NB4 (cell line): ENCODE results near the gene GNPNAT1.

ENCODE experiments used
- CTCF ChIP-seq: IDR thresholded peaks from one replicate; pipeline ENCODE4 v1.5.1; 2012; ENCODE audit warnings: low read depth, low read length
- MAX ChIP-seq: IDR thresholded peaks from 2 replicates; pipeline ENCODE4 v1.6.1; 2011; ENCODE audit warnings: low read depth, low read length
- MYC ChIP-seq: IDR thresholded peaks from 2 replicates; pipeline ENCODE4 v1.6.1; 2011; ENCODE audit warnings: low read depth, low read length
- POLR2A ChIP-seq: IDR thresholded peaks from 2 replicates; pipeline ENCODE4 v1.6.1; 2011; ENCODE audit warnings: mild to moderate bottlenecking; ENCODE audit not compliant: insufficient read length; ENCODE audit errors: extremely low read depth

- TF ChIP-seq CTCF: no peak
- no peak for TF ChIP-seq MAX
- TF ChIP-seq POLR2A: no peak
- no peak for TF ChIP-seq MYC
These were observed 21.5 kb downstream of the GNPNAT1 start for GRCh38 chr14:52769887-52770286.
